Measurements from ENCODE around the gene NTRK3.

- TF ChIP-seq CTCF (IDR thresholded peaks at IDR 0.05) (no peak), POLR2A (IDR thresholded peaks at IDR 0.05) (no peak)
Measured at GRCh38 chr15:87959080-87959479, 297.5 kb downstream of the NTRK3 start.

Data from testis (tissue), 2 donors.